ENCODE measurements around the gene DCLRE1C. TPM values are rescaled to one million over a fixed set of nuclear protein-coding genes. Genes with fewer than 3 reads are reported as not detected.
"Not testable (repeated sequence)": the region's sequence is repeated elsewhere in the genome, so short reads cannot be mapped to it uniquely, and the experiment has no call there.

DCLRE1C gene
- total RNA-seq, 1 donor from 2014 or later: 21.0 TPM

DNA sequence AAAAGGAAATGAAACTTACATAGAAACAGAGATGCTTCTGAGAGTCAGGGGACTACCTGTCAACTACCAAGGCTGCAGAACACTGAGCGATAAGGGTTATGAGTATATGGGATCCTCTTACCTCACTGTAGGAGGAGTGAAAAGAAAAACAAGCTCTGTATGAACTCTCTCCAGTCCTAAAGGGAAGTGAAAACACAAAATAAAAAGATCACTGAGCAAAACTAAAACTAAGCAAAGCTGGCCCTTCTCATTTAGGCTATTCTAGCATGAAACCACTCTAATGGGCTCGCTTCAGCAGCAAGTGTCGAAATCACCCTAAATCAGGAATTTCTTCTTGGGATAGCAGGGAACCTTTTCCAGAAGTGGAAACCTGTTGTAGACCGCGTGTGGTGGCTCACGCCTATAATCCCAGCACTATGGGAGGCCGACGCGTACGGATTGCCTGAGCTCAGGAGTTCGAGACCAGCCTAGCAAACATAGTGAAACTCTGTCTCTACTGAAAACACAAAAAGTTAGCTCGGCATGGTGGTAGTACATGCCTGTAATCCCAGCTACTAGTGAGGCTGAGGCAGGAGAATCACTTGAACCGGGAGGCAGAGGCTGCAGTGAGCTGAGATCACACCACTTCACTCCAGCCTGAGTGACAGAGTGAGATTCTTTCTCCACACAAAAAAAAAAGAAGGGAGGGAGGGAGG, 27.0 kb downstream of the DCLRE1C start:
- no peaks in the 10 kb centered on the region for H3K27me3 Mint-ChIP-seq
- H3K4me1 Mint-ChIP-seq: no peaks in the 10 kb centered on the region
- H3K36me3 Mint-ChIP-seq (ENCODE audit: low read depth): peaks cover 70% of the 10 kb centered on the region
- H3K9me3 Mint-ChIP-seq: no peaks in the 10 kb centered on the region
- no peak for DNase-seq
- intact Hi-C loops (cut with micrococcal nuclease): no loop called here
- H3K27ac Mint-ChIP-seq: peak overlapping the region; percentile 2
- no peak overlapping the region for H3K4me3 Mint-ChIP-seq

DNA sequence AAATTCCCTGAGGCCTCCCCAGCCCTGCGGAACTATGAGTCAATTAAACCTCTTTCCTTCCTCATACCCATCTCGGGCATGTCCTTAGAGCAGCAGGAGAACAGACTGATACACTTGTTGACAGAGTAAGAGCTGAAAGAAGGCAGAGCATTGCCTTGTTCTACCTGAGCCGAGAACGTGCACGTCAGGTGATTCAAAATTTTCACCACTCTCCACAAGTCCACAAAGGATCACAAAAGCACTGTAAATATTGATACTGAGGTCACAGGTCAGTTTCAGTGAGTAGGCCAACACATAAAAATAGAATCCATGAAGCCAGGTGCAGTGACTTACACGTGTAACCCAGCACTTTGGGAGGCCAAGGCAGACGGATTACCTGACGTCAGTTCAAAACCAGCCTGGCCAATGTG, 27.8 kb downstream of the DCLRE1C start:
- H3K36me3 Mint-ChIP-seq (ENCODE audit: low read depth): peaks cover 72% of the 10 kb centered on the region
- DNase-seq: no peak
- no peak overlapping the region for H3K4me3 Mint-ChIP-seq
- intact Hi-C loops (cut with micrococcal nuclease): no loop called here
- H3K4me1 Mint-ChIP-seq: no peaks in the 10 kb centered on the region
- H3K27ac Mint-ChIP-seq: no peak overlapping the region
- H3K9me3 Mint-ChIP-seq: no peaks in the 10 kb centered on the region
- H3K27me3 Mint-ChIP-seq: no peaks in the 10 kb centered on the region

DNA sequence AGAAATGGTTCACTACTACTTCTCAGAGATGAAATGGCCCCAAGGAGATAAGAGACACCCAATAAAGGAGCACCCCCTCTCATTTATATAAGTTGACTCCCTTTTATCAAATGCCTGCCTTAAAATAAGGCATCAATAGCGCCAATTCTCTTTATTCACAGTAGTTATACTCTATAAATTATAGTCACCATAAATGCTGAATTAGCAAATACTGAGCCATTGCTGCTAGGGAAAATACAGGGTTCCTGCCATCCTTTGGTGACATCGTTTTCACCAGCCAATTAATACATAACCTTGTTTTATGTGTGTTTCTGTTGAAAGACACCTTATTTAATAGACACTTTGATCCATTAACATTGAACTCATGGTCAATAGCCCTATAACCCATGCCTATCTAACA, 28.6 kb downstream of the DCLRE1C start:
- intact Hi-C loops (cut with micrococcal nuclease): no loop called here
- Mint-ChIP-seq H3K9me3 (no peaks in the 10 kb centered on the region), H3K4me3 (no peak overlapping the region)

DNA sequence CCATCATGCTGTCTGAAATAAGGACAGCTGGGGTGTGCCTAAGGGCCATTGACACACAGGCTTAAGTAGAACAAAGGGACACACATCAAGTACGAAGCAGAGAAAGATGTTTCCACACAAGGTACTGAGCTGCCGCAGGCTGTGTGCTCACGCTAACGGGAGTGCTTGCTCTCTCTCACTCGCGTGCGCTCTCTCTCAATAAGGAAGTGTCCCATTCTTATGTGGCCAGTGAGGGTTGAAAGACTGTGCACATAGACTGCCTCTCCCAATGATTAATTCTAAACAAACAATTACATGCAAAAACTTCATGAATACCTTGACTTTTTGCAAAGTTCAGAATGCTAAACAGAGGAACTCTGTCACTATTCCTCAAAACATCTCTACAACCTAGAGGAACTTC, 29.9 kb downstream of the DCLRE1C start:
- Mint-ChIP-seq H3K4me3 (no peak overlapping the region), H3K27ac (no peak overlapping the region), H3K4me1 (peaks cover 7% of the 10 kb centered on the region), H3K36me3 (ENCODE audit: low read depth) (peaks cover 81% of the 10 kb centered on the region), H3K9me3 (peaks cover 4% of the 10 kb centered on the region), H3K27me3 (no peaks in the 10 kb centered on the region)
- intact Hi-C loops (cut with micrococcal nuclease): no loop called here
- no peak for DNase-seq

More for the DNA sequence above, 28.6 kb downstream of the DCLRE1C start:
- H3K27ac Mint-ChIP-seq: no peak overlapping the region
- peaks cover 74% of the 10 kb centered on the region for H3K36me3 Mint-ChIP-seq (ENCODE audit: low read depth)
- H3K27me3 Mint-ChIP-seq: no peaks in the 10 kb centered on the region
- DNase-seq: no peak
- H3K4me1 Mint-ChIP-seq: no peaks in the 10 kb centered on the region

DNA sequence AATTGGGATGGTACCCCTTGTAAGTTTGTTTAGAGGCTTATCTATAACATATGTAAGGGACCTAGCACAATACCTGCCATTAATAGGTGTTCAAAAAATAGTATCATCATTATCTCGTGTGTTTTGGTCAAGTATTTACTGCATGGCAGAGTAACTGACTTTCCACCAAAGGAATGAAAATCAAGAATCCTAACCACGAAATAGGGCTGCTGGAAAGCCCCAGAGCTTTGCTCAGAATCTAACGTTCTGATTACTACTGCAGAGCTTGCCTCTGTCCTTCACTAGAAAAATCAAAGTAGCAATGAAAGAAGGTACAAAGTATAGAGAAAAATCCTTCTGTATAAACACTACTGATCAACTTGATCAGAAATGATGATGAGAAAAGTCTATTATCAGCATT, 34.9 kb downstream of the DCLRE1C start:
- H3K4me1 Mint-ChIP-seq: peaks cover 20% of the 10 kb centered on the region
- H3K27ac Mint-ChIP-seq: no peak overlapping the region
- H3K27me3 Mint-ChIP-seq: no peaks in the 10 kb centered on the region
- no peak for DNase-seq
- no peak overlapping the region for H3K4me3 Mint-ChIP-seq
- H3K9me3 Mint-ChIP-seq: peaks cover 27% of the 10 kb centered on the region
- intact Hi-C loops (cut with micrococcal nuclease): loop anchor here (5.0 kb wide), 1 partner anchor 33 kb away; the partner anchor contains the start of gene DCLRE1C
- peaks cover 94% of the 10 kb centered on the region for H3K36me3 Mint-ChIP-seq (ENCODE audit: low read depth)

DNA sequence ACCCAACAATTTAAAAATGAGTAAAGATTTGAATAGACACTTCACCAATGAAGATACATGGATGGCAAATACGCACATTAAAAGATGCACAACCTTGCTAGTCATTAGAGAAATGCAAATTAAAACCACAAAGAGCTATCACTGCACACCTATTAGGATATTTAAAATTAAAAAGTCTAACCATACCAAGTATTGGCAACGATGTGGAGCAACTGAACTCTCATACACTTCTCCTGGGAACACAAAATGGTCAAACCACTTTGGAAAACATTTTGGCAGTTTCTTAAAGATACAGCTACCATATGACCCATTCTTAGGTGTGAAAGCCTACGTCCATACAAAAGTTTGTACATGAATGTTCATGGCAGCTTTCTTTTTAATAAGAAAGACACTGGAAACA, 36.1 kb downstream of the DCLRE1C start:
- Mint-ChIP-seq H3K4me1 (peaks cover 20% of the 10 kb centered on the region), H3K36me3 (ENCODE audit: low read depth) (peaks cover 95% of the 10 kb centered on the region), H3K4me3 (no peak overlapping the region), H3K27me3 (no peaks in the 10 kb centered on the region), H3K9me3 (peaks cover 27% of the 10 kb centered on the region), H3K27ac (no peak overlapping the region)
- DNase-seq: no peak
- intact Hi-C loops (cut with micrococcal nuclease): loop anchor here (5.0 kb wide), 1 partner anchor 34 kb away; the partner anchor contains the start of gene DCLRE1C

DNA sequence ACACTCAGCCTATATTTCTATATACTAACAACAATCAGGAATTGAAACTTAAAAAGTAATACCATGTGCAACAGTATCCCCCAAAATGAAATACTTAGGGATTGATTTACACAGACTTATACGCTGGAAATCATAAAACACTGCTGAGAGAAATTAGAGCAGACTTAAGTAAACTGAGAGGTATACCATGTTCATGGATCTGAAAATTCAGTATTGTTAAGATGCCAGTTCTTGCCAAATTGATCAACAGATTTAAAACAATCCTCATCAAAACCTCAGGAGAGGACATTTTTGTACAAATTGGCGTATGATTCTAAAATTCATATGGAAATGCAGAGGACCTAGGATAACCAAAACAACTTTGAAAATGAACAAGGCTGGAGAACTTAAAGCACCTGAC, 37.3 kb downstream of the DCLRE1C start:
- H3K9me3 Mint-ChIP-seq: peaks cover 29% of the 10 kb centered on the region
- no peak overlapping the region for H3K4me3 Mint-ChIP-seq
- H3K27me3 Mint-ChIP-seq: no peaks in the 10 kb centered on the region
- peaks cover 21% of the 10 kb centered on the region for H3K4me1 Mint-ChIP-seq
- DNase-seq: no peak
- intact Hi-C loops (cut with micrococcal nuclease): loop anchor here (5.0 kb wide), 1 partner anchor 36 kb away; the partner anchor contains the start of gene DCLRE1C
- H3K36me3 Mint-ChIP-seq (ENCODE audit: low read depth): peaks cover 94% of the 10 kb centered on the region
- no peak overlapping the region for H3K27ac Mint-ChIP-seq

DNA sequence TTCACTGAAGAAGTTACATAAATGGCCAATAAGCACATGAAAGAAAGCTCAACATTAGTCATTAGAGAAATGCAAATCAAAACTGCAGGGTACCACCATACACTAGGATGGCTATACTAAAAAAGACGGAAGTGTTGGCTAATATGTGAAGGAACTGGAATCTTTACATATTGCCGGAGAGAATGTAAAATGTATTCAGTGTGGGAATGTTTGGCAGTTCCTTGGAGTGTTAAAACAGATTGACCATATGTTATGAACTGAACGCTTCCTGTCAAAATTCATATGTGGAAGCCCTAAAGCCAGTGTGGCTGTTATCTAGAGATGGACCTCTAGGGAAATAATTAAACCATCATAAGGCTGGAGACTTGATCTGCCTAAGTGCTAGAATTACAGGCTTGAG, 42.1 kb downstream of the DCLRE1C start:
- intact Hi-C loops (cut with micrococcal nuclease): no loop called here
- H3K27ac Mint-ChIP-seq: no peak overlapping the region
- H3K4me1 Mint-ChIP-seq: peaks cover 16% of the 10 kb centered on the region
- DNase-seq: no peak
- no peak overlapping the region for H3K4me3 Mint-ChIP-seq
- H3K36me3 Mint-ChIP-seq (ENCODE audit: low read depth): peaks cover 92% of the 10 kb centered on the region
- peaks cover 23% of the 10 kb centered on the region for H3K9me3 Mint-ChIP-seq
- H3K27me3 Mint-ChIP-seq: no peaks in the 10 kb centered on the region

DNA sequence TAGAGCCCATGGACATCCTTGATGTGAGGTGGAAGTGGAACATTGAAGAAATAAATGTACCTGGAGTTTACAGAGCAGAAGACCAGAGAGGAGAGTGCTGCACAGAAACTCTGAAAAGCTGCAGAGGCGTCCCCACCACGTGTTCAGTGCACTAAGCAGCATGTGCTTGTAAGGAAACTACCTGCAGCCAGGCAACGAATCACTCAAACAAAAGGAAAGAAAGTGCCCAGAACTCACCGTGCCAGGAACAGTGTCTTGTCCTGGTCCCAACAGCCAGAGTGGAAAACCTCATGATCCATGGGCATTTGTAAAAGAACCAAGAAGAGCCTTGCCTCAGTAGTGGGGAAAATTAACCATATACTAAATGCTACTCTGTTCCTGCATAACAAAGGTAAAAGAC, 42.9 kb downstream of the DCLRE1C start:
- H3K27ac Mint-ChIP-seq: peak overlapping the region; percentile 63
- H3K27me3 Mint-ChIP-seq: no peaks in the 10 kb centered on the region
- peaks cover 16% of the 10 kb centered on the region for H3K4me1 Mint-ChIP-seq
- no peak overlapping the region for H3K4me3 Mint-ChIP-seq
- H3K36me3 Mint-ChIP-seq (ENCODE audit: low read depth): peaks cover 88% of the 10 kb centered on the region
- peaks cover 18% of the 10 kb centered on the region for H3K9me3 Mint-ChIP-seq
- DNase-seq: no peak
- intact Hi-C loops (cut with micrococcal nuclease): no loop called here

DNA sequence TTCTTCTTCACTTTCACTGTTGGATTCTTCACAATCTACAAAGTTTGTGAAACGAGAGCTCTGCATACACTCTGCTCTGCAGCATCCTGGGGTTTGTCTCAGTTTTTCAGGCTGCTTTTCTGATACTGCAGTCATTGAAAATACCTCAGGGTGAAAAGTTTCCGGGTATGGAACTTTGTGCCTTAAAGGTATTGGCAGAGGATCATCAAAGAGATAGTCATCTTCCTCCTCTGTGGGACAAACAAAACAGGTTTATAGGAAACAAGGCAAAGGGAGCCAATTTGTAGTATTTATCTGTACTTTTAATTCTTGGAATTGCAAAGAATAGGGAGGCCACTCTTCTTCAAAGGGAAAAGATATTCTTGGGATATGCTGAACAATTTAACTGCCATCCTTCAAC, 44.8 kb downstream of the DCLRE1C start:
- DNase-seq: no peak
- Mint-ChIP-seq H3K36me3 (ENCODE audit: low read depth) (peaks cover 81% of the 10 kb centered on the region), H3K9me3 (peaks cover 9% of the 10 kb centered on the region), H3K27me3 (no peaks in the 10 kb centered on the region), H3K4me1 (peaks cover 11% of the 10 kb centered on the region), H3K27ac (no peak overlapping the region), H3K4me3 (no peak overlapping the region)
- intact Hi-C loops (cut with micrococcal nuclease): loop anchor here (10.0 kb wide), 1 partner anchor 414 kb away; no protein-coding TSS in a partner anchor

DNA sequence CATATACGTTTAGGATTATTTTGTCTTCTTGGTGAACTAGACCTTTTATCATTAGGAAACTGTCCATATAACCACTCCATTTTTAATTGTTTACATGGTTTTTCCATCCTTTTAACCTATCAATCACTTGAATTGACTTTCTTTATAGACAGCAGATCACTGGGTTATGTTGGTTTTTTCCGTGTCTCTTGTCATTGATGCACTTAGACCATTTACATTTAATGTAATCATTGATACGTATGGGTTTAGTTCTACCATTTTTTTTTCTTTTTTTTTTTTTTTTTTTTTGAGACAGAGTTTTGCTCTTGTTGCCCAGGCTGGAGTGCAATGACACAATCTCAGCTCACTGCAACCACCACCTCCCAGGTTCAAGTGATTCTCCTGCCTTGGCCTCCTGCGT, 46.3 kb downstream of the DCLRE1C start:
- intact Hi-C loops (cut with micrococcal nuclease): loop anchor here (10.0 kb wide), 1 partner anchor 413 kb away; no protein-coding TSS in a partner anchor
- DNase-seq, H3K4me3 Mint-ChIP-seq, H3K9me3 Mint-ChIP-seq, H3K27ac Mint-ChIP-seq, H3K27me3 Mint-ChIP-seq: not testable (repeated sequence)
- H3K4me1 Mint-ChIP-seq: peaks cover 11% of the 10 kb centered on the region
- H3K36me3 Mint-ChIP-seq (ENCODE audit: low read depth): peaks cover 71% of the 10 kb centered on the region

DNA sequence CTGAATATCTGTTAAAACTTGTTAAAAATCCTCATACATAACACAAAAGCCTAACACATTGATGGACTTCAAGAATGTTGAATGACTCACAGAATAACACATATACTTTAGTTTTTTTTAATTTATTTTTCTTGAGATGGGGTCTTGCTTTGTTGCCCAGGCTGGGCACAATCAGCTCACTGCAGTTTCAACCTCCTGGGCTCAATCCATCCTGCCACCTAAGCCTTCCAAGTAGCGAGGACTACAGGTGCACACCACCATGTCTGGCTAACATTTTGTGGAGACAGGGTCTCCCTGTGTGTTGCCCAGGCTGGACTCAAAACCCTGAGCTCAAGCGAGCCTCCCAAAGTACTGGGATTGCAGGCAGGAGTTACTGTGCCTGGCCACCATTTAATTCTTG, 47.1 kb downstream of the DCLRE1C start:
- DNase-seq: no peak
- no peak overlapping the region for H3K4me3 Mint-ChIP-seq
- peaks cover 9% of the 10 kb centered on the region for H3K9me3 Mint-ChIP-seq
- no peak overlapping the region for H3K27ac Mint-ChIP-seq
- H3K27me3 Mint-ChIP-seq: no peaks in the 10 kb centered on the region
- intact Hi-C loops (cut with micrococcal nuclease): loop anchor here (10.0 kb wide), 1 partner anchor 412 kb away; no protein-coding TSS in a partner anchor
- peaks cover 66% of the 10 kb centered on the region for H3K36me3 Mint-ChIP-seq (ENCODE audit: low read depth)
- peaks cover 11% of the 10 kb centered on the region for H3K4me1 Mint-ChIP-seq

DNA sequence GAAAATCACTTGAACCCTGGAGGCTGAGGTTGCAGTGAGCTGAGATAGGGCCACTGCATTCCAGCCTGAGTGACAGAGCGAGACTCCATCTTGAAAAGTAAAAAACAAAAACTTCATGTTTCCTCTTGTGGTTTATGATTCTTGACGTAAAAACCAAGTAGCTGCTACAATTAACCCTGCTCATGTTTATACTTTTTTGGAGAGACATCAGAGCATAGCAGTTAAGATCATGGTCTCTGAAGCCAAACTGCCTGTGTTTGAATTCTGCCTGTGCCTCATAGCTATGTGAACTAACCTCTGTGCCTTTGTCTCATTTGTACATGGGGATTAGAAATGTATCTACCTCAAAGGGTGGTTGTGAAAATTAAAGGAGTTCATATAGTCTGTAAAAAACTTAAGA, 48.0 kb downstream of the DCLRE1C start:
- no peaks in the 10 kb centered on the region for H3K27me3 Mint-ChIP-seq
- intact Hi-C loops (cut with micrococcal nuclease): loop anchor here (10.0 kb wide), 1 partner anchor 411 kb away; no protein-coding TSS in a partner anchor
- no peak overlapping the region for H3K4me3 Mint-ChIP-seq
- H3K27ac Mint-ChIP-seq: no peak overlapping the region
- H3K4me1 Mint-ChIP-seq: peaks cover 6% of the 10 kb centered on the region
- no peak for DNase-seq
- peaks cover 3% of the 10 kb centered on the region for H3K9me3 Mint-ChIP-seq
- H3K36me3 Mint-ChIP-seq (ENCODE audit: low read depth): peaks cover 60% of the 10 kb centered on the region

DNA sequence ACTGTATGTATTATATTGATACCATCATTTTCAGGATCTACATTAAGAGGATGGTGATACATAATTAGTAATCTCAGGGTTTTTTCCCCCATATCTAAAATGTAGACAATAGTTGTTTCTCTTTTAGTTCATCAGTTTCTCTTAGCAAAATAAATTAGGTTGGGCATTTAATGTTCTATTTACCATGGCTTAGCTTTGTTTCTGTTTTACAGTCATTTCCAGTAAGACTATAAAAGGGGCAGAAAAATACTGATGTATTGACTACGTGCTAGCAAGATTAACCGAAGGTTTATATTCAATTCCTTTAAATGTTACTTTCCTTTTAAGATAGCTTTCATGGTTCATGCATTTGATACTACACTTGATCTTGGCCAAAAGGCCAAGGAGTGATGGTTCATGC, 49.0 kb downstream of the DCLRE1C start:
- no peak overlapping the region for H3K4me3 Mint-ChIP-seq
- no peak for DNase-seq
- no peaks in the 10 kb centered on the region for H3K27me3 Mint-ChIP-seq
- H3K9me3 Mint-ChIP-seq: peaks cover 3% of the 10 kb centered on the region
- H3K27ac Mint-ChIP-seq: no peak overlapping the region
- intact Hi-C loops (cut with micrococcal nuclease): loop anchor here (10.0 kb wide), 1 partner anchor 410 kb away; no protein-coding TSS in a partner anchor
- peaks cover 52% of the 10 kb centered on the region for H3K36me3 Mint-ChIP-seq (ENCODE audit: low read depth)
- peaks cover 6% of the 10 kb centered on the region for H3K4me1 Mint-ChIP-seq
